LNCaP clone FGC (cell line): ENCODE measurements around the gene REXO1.
"Not testable (repeated sequence)": the region's sequence is repeated elsewhere in the genome, so short reads cannot be mapped to it uniquely, and the experiment has no call there.

Source experiments
- DNase-seq: peaks from one replicate; pipeline ENCODE4 v3.0.0-alpha.2; 2011; ENCODE audit warnings: low read depth
- H3K4me3 ChIP-seq: 2 replicates; pipeline ENCODE4 v1.5.1; 2011; ENCODE audit warnings: mild to moderate bottlenecking, low read depth, low read length, control low read depth
- CTCF ChIP-seq: IDR thresholded peaks from 2 replicates; pipeline ENCODE4 v1.5.1; 2012; ENCODE audit warnings: mild to moderate bottlenecking; ENCODE audit not compliant: control insufficient read depth, insufficient read depth; ENCODE audit errors: extremely low read depth

REXO1 gene

GRCh38 chr19:1848399-1849131 is at the start of gene REXO1:
Gene REXO1 (minus strand): TSS chr19:1848483. CDS start chr19:1848358, 125 bp downstream.
- peak; percentile 84 for DNase-seq
- H3K4me3 ChIP-seq, result peak within 1 kb of the TSS; percentile 98
- peak; percentile 93 for TF ChIP-seq CTCF

GRCh38 chr19:1896508-1896907 is 48.2 kb upstream of the REXO1 start:
- no peak for DNase-seq
- H3K4me3 ChIP-seq, result no peak overlapping the region
- TF ChIP-seq CTCF, result no peak

- no peak for DNase-seq
- H3K4me3 ChIP-seq, result no peak overlapping the region
- no peak for TF ChIP-seq CTCF
Observed at GRCh38 chr19:1893791-1894190, 45.5 kb upstream of the REXO1 start.

- DNase-seq, result no peak
- TF ChIP-seq CTCF, result no peak
- H3K4me3 ChIP-seq, result no peak overlapping the region
Observed at GRCh38 chr19:1889907-1890306, 41.6 kb upstream of the REXO1 start.

GRCh38 chr19:1888385-1888784 is 40.1 kb upstream of the REXO1 start:
- H3K4me3 ChIP-seq, result no peak overlapping the region
- DNase-seq, result no peak
- no peak for TF ChIP-seq CTCF

- H3K4me3 ChIP-seq, DNase-seq: not testable (repeated sequence)
Observed at GRCh38 chr19:1886360-1886759, 38.1 kb upstream of the REXO1 start.

- DNase-seq, result not testable (repeated sequence)
- H3K4me3 ChIP-seq, result peak within 1 kb of the TSS; percentile 98
Observed at GRCh38 chr19:1885398-1886119, 37.3 kb upstream of the REXO1 start, which contains the start of gene ABHD17A. Gene ABHD17A (minus strand): TSS chr19:1885496. CDS start chr19:1881566, 3,930 bp downstream.
